ENCODE data around the gene MAP1LC3B2.

Gene MAP1LC3B2

DNA sequence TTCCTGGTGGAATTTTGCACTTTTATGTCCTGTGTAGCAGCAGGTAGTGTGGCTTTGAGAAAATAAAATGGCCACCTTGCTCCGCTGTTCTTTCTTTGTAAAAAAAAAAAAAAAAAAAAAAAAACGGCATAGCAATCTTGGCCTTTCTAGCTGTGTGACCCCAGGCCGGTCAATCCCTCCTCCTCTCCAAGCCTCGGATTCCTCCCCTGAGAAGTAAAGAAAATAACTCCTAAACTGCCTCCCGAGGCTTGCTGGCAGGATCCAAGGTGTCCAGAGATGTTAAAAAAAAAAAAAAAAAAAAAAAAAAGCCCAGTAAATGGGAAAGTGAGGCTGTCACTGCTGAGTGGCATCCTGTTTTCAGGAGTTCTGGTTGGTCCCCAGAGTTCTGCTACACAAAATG is 23.9 kb upstream of the MAP1LC3B2 start:
- no peak overlapping the region for H3K27ac ChIP-seq
- DNase-seq (ENCODE audit: low spot score): no peak
- CTCF ChIA-PET: interaction anchor here (0.6 to 0.8 kb wide), 3 partner anchors 59 to 1580 kb away, joined by 3 to 4 read pairs (median 3); no protein-coding TSS in a partner anchor
- POLR2A ChIA-PET (ENCODE audit: low non-redundant PET): no interaction called here
- TF ChIP-seq, protein P1, sequence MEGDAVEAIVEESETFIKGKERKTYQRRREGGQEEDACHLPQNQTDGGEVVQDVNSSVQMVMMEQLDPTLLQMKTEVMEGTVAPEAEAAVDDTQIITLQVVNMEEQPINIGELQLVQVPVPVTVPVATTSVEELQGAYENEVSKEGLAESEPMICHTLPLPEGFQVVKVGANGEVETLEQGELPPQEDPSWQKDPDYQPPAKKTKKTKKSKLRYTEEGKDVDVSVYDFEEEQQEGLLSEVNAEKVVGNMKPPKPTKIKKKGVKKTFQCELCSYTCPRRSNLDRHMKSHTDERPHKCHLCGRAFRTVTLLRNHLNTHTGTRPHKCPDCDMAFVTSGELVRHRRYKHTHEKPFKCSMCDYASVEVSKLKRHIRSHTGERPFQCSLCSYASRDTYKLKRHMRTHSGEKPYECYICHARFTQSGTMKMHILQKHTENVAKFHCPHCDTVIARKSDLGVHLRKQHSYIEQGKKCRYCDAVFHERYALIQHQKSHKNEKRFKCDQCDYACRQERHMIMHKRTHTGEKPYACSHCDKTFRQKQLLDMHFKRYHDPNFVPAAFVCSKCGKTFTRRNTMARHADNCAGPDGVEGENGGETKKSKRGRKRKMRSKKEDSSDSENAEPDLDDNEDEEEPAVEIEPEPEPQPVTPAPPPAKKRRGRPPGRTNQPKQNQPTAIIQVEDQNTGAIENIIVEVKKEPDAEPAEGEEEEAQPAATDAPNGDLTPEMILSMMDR (conservative IDR thresholded peaks at IDR 0.05; ENCODE audit: low read depth): no peak

DNA sequence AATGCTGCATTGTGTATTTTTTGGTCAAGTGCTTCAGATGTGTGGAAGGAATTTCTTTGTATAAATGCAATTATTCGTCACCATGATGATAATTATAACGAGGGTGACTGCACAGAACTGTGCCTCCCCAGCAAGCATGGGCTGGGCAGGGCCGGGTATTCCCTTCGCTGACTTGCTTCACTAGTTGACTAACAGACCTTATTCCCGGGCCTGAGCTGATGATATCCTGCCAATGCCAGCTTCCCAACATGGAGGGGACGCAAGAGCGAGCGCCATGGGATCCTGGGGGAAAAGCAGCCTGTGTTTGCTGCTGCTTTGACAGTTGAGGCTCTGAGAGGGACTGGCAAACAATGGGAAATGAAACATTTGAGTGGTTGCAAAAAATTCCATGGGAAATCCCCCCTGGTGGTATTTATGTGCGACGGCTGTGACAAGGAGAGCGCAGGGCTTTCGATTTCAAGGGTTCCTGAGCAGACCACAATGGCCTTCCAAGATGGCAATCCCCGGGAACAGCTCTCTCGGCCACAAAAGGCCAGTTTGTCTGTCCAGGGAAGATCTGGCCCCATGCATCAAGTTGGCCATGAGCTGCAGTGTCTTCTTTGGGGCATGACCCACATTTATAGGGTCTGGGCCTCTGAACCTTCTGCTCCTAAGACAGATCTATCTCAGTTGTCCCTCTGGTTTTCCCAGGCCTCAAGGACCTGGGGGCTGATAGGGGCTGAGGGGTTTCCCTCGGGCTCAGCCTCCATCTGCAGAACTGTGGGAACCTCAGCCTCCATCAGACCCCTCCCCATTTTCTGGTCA is 21.9 kb upstream of the MAP1LC3B2 start:
- H3K27ac ChIP-seq: 0 out of 2 replicates have a peak overlapping the region, but pooled peaks have one; percentile 5
- ChIA-PET POLR2A (ENCODE audit: low non-redundant PET) (interaction anchor here (0.6 kb wide), 1 partner anchor 216 kb away, joined by 5 read pairs; no protein-coding TSS in a partner anchor), CTCF (interaction anchor here (0.6 kb wide), 1 partner anchor 13 kb away, joined by 3 read pairs; no protein-coding TSS in a partner anchor)
- no peak for DNase-seq (ENCODE audit: low spot score)
- TF ChIP-seq, protein P1 (conservative IDR thresholded peaks at IDR 0.05; ENCODE audit: low read depth): no peak

DNA sequence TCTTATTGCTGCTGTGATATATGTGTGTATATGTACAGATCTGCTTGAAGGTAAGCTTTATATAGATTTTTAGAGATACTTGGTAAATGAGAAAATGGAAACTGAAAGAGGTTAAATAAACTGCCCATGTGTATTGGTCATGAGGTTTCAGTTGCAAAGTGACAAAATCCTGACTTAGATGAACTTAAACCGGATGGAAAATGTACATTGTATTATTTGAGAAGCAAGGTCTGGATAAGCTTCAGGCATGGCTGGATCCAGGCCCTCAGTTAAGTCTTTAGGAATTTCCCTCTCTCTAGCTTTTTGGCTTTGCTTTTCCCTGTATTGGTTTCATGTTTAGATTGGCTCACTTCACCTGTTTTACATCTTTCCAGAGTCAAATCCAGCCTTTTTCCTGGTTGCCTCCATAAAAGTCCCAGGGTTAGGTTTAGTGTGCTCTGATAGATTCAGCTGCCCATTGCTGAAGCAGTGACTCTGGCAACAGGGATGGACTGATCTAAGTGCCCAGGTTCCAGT is 21.0 kb upstream of the MAP1LC3B2 start:
- no peak for DNase-seq (ENCODE audit: low spot score)
- POLR2A ChIA-PET (ENCODE audit: low non-redundant PET): no interaction called here
- H3K27ac ChIP-seq: peak overlapping the region; percentile 68
- CTCF ChIA-PET: interaction anchor here (0.6 to 0.7 kb wide), 3 partner anchors 12 to 597 kb away, joined by 3 read pairs; no protein-coding TSS in a partner anchor
- TF ChIP-seq, protein P1 (conservative IDR thresholded peaks at IDR 0.05; ENCODE audit: low read depth): no peak

DNA sequence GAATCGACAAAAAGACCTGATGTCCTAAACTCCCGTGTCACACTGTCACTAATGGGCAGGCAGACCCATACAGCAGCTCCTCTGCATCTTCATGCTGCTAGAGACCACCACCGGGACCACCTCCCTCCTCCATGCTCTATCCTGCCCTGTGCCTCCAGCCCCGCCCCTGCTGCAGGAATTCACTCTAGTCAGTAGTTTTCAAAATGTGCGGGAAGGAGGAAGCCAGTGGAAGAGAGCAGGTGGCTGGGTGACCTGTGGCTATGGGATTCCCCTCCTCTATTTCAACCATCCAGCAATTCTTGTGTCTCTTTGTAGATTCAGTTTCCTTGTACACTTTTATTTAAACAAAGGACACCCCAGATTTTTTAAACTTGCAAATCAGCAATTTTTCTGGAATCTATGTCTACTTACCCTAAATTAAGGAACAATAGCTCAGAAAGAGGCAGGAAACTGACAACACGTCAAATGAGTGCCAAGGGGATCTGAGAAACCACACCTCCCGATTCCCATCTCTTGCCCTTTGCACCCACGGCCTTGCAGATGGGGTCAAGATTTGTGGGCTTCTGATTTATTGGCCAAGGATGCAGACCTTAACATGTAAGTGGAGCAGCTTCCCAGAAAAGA is 20.4 kb upstream of the MAP1LC3B2 start:
- POLR2A ChIA-PET (ENCODE audit: low non-redundant PET): no interaction called here
- TF ChIP-seq, protein P1 (conservative IDR thresholded peaks at IDR 0.05; ENCODE audit: low read depth): no peak
- H3K27ac ChIP-seq: peak overlapping the region; percentile 68
- no peak for DNase-seq (ENCODE audit: low spot score)
- CTCF ChIA-PET: interaction anchor here (0.6 to 0.7 kb wide), 2 partner anchors 67 to 598 kb away, joined by 3 read pairs; no protein-coding TSS in a partner anchor

DNA sequence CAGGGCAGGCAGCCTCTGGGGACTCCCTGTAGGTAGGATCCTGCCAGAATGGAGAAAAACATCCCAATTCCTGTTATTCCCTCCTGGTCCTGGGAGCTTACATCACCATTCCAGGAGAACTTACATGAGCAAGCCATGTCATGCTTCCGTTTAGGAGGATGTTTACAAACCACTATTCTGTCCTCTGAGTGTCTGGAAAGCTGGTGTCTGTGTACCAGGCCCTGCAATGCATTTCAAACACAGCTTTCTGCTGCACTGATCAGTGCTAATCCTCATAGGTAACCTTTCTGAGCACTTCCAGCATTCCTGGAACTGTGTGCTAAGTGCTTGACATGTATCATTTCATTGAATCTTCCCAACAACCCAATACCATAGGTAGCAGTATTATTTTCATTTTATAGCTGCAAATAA is 19.8 kb upstream of the MAP1LC3B2 start:
- peak overlapping the region; percentile 68 for H3K27ac ChIP-seq
- CTCF ChIA-PET: no interaction called here
- TF ChIP-seq, protein P1 (conservative IDR thresholded peaks at IDR 0.05; ENCODE audit: low read depth): no peak
- DNase-seq (ENCODE audit: low spot score): no peak
- POLR2A ChIA-PET (ENCODE audit: low non-redundant PET): interaction anchor here (0.8 kb wide), 1 partner anchor 22 kb away, joined by 3 read pairs; no protein-coding TSS in a partner anchor

DNA sequence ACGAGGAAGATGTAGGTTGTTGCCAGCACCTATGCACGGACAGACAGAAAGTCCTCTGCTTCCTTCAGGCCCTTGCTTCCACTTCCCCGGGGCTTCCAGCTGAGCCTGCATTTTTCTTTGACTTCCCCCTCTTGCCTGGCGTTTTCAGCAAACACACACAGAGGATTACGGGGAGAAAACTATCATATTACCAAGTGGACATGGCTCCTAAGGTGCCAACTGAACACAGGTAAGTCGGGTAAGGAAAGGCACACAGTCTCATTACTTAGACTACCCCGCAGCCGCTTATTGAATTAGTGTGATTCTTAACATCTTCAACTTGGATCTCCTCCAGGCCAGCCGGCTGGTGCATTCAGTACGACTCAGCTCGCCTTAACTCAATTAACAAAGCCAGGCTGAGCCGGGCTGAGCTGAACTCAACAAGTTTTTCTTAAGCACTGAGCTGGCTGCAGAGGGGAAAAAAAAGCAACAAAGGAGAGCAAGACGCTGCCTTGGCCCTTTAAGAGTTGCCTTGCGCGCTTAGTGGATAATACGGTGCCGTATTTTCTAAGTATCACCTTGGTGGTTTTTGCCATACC is 19.2 kb upstream of the MAP1LC3B2 start:
- H3K27ac ChIP-seq: peak overlapping the region; percentile 68
- DNase-seq (ENCODE audit: low spot score): no peak
- ChIA-PET POLR2A (ENCODE audit: low non-redundant PET) (interaction anchor here (0.8 kb wide), 1 partner anchor 22 kb away, joined by 3 read pairs; no protein-coding TSS in a partner anchor), CTCF (no interaction called here)
- TF ChIP-seq, protein P1 (conservative IDR thresholded peaks at IDR 0.05; ENCODE audit: low read depth): no peak

Measured in RWPE1 (cell line).